H1 (cell line): ENCODE results near the gene PDE8A. TPM values are rescaled to one million over a fixed set of nuclear protein-coding genes. Genes with fewer than 3 reads are reported as not detected.
A peak's percentile ranks its signal among the peaks of the same experiment; 100 is the strongest.

Source experiments
- CTCF ChIA-PET: fragments of 300-600 bp; sonication (Branson Sonifier 250); formaldehyde crosslinking; loops from one replicate; lab custom pipeline; 2021; ENCODE audit not compliant: partially characterized antibody; lab: Charles Lee
- POLR2A ChIA-PET: fragments of 300-600 bp; sonication (Branson Sonifier 250); formaldehyde crosslinking; loops from one replicate; lab custom pipeline; 2021; ENCODE audit warnings: inconsistent platforms; ENCODE audit not compliant: partially characterized antibody; lab: Charles Lee
- DNase-seq, 2 experiments: peaks; one replicate each; pipeline versions ENCODE4 v3.0.0 to v3.0.0-alpha.2; 2010 to 2022; ENCODE audit warnings: low spot score in 2 of 2, low read depth in 1 of 2, mixed read lengths in 1 of 2
- FAIRE-seq: peaks from 2 replicates; lab custom pipeline; 2011; peaks lifted over from hg19 to GRCh38; lab: Jason Lieb, UNC
- H2AFZ ChIP-seq: 2 replicates; pipeline ENCODE4 v1.8.1; 2012; ENCODE audit warnings: low read length, inconsistent platforms
- H2AK5ac ChIP-seq: 2 replicates; pipeline ENCODE4 v1.6.1; 2013; ENCODE audit warnings: low read depth, low read length
- H2BK120ac ChIP-seq: replicated peaks from 2 replicates; pipeline ENCODE3; 2013; ENCODE audit warnings: low read depth, low read length, inconsistent platforms
- H2BK12ac ChIP-seq: 2 replicates; pipeline ENCODE4 v1.6.1; 2013; ENCODE audit warnings: low read depth, low read length
- H2BK15ac ChIP-seq: 2 replicates; pipeline ENCODE4 v1.6.1; 2013; ENCODE audit warnings: low read length
- H2BK20ac ChIP-seq: 2 replicates; pipeline ENCODE4 v1.6.1; 2013; ENCODE audit warnings: low read length
- H2BK5ac ChIP-seq: 2 replicates; pipeline ENCODE4 v1.6.1; 2013; ENCODE audit warnings: low read depth, low read length
- H3K14ac ChIP-seq: 2 replicates; pipeline ENCODE4 v1.6.1; 2013; ENCODE audit warnings: inconsistent platforms; ENCODE audit not compliant: insufficient read length
- H3K18ac ChIP-seq: 2 replicates; pipeline ENCODE4 v1.6.1; 2013; ENCODE audit warnings: low read length; ENCODE audit errors: extremely low read depth
- H3K23ac ChIP-seq: 2 replicates; pipeline ENCODE4 v1.6.1; 2013; ENCODE audit warnings: inconsistent platforms; ENCODE audit not compliant: insufficient read length
- H3K23me2 ChIP-seq: 2 replicates; pipeline ENCODE4 v1.6.1; 2013; ENCODE audit warnings: low read depth, low read length
- H3K27ac ChIP-seq: 2 replicates; pipeline ENCODE4 v1.6.1; 2011; ENCODE audit warnings: low read depth, low read length, inconsistent platforms
- H3K27me3 ChIP-seq, 4 experiments: replicated peaks in 1 of 4; 1 replicate in 1 of 4; 2 replicates in 3 of 4; pipeline versions ENCODE4 v1.6.1 to v1.8.1; 2011 to 2013; ENCODE audit warnings: low read length in 3 of 4, mild to moderate bottlenecking in 3 of 4, inconsistent platforms in 2 of 4, mixed read lengths in 2 of 4, moderate library complexity in 1 of 4; ENCODE audit not compliant: control insufficient read depth in 3 of 4, insufficient read depth in 3 of 4; ENCODE audit errors: extremely low read depth in 1 of 4
- H3K36me3 ChIP-seq, 4 experiments: 2 replicates each; pipeline versions ENCODE4 v1.6.1 to v1.8.1; 2011 to 2013; ENCODE audit warnings: mild to moderate bottlenecking in 4 of 4, low read length in 3 of 4, moderate library complexity in 2 of 4, control low read depth in 1 of 4, inconsistent platforms in 1 of 4; ENCODE audit not compliant: insufficient read depth in 4 of 4, control insufficient read depth in 2 of 4
- H3K4ac ChIP-seq: replicated peaks from 2 replicates; pipeline ENCODE3; 2013; ENCODE audit warnings: low read length, low read depth, mixed read lengths, inconsistent platforms; ENCODE audit not compliant: insufficient read length
- H3K4me1 ChIP-seq, 4 experiments: replicated peaks in 1 of 4; 1 replicate in 1 of 4; 2 replicates in 3 of 4; pipeline versions ENCODE4 v1.6.1 to v1.8.1; 2011 to 2013; ENCODE audit warnings: low read length in 3 of 4, inconsistent platforms in 2 of 4, mixed read lengths in 1 of 4; ENCODE audit not compliant: insufficient read depth in 4 of 4, control insufficient read depth in 3 of 4
- H3K4me2 ChIP-seq, 2 experiments: 2 replicates each; pipeline versions ENCODE4 v1.6.1 to v1.8.1; 2011 to 2013; ENCODE audit warnings: low read depth in 2 of 2, low read length in 2 of 2, control low read depth in 1 of 2, inconsistent platforms in 1 of 2, mild to moderate bottlenecking in 1 of 2; ENCODE audit not compliant: insufficient read depth in 1 of 2
- H3K4me3 ChIP-seq, 4 experiments: fragments of 200-600, 300-600 bp in 1 of 4; sonication (generic), shearing (Covaris generic), sonication (Bioruptor Twin) in 1 of 4; 2 replicates each; pipeline versions ENCODE4 v1.5.1 to v1.8.1; 2011 to 2016; ENCODE audit warnings: low read length in 4 of 4, low read depth in 3 of 4, control low read depth in 2 of 4, inconsistent platforms in 2 of 4, mild to moderate bottlenecking in 2 of 4, mixed read lengths in 1 of 4, moderate library complexity in 1 of 4; ENCODE audit not compliant: insufficient read depth in 2 of 4; ENCODE audit errors: extremely low read depth in 1 of 4
- H3K56ac ChIP-seq: replicated peaks from 2 replicates; pipeline ENCODE3; 2013; ENCODE audit warnings: low read depth, mild to moderate bottlenecking, mixed read lengths, low read length, inconsistent platforms; ENCODE audit not compliant: insufficient read length
- H3K79me1 ChIP-seq: 2 replicates; pipeline ENCODE4 v1.6.1; 2013; ENCODE audit warnings: low read depth, low read length, control low read depth
- H3K79me2 ChIP-seq, 2 experiments: 2 replicates each; pipeline versions ENCODE4 v1.6.1 to v1.8.1; 2012 to 2013; ENCODE audit warnings: low read length in 2 of 2, mild to moderate bottlenecking in 2 of 2, inconsistent platforms in 1 of 2; ENCODE audit not compliant: insufficient read depth in 2 of 2, control insufficient read depth in 1 of 2
- H3K9ac ChIP-seq, 4 experiments: replicated peaks in 1 of 4; 1 replicate in 1 of 4; 2 replicates in 3 of 4; pipeline versions ENCODE4 v1.6.1 to v1.8.1; 2011 to 2013; ENCODE audit warnings: low read depth in 3 of 4, low read length in 3 of 4, control low read depth in 2 of 4, mild to moderate bottlenecking in 2 of 4, moderate library complexity in 2 of 4, inconsistent platforms in 1 of 4; ENCODE audit errors: extremely low read depth in 1 of 4
- H3K9me3 ChIP-seq, 2 experiments: 2 replicates each; pipeline versions ENCODE4 v1.6.1 to v1.8.1; 2012 to 2013; ENCODE audit warnings: mild to moderate bottlenecking in 2 of 2, moderate library complexity in 2 of 2, control low read depth in 1 of 2, inconsistent platforms in 1 of 2, low read depth in 1 of 2, low read length in 1 of 2, mixed read lengths in 1 of 2; ENCODE audit not compliant: insufficient read depth in 2 of 2
- H4K20me1 ChIP-seq, 2 experiments: replicated peaks in 1 of 2; 2 replicates each; pipeline versions ENCODE3 to v1.8.1; 2011 to 2013; ENCODE audit warnings: inconsistent platforms in 2 of 2, low read length in 2 of 2, mild to moderate bottlenecking in 1 of 2; ENCODE audit not compliant: insufficient read depth in 2 of 2, control insufficient read depth in 1 of 2
- H4K5ac ChIP-seq: 2 replicates; pipeline ENCODE4 v1.6.1; 2013; ENCODE audit warnings: low read length, low read depth, mixed read lengths, inconsistent platforms; ENCODE audit not compliant: insufficient read length
- H4K8ac ChIP-seq: 2 replicates; pipeline ENCODE4 v1.8.0; 2013; ENCODE audit warnings: mild to moderate bottlenecking, moderate library complexity, low read length, inconsistent platforms; ENCODE audit not compliant: insufficient read depth; ENCODE audit errors: extremely low read depth
- H4K91ac ChIP-seq: replicated peaks from 2 replicates; pipeline ENCODE3; 2013; ENCODE audit warnings: low read length, mixed read lengths, inconsistent platforms; ENCODE audit not compliant: insufficient read length
- EZH2 ChIP-seq: fragments of 200-600 bp; sonication (generic); IDR thresholded peaks from 2 replicates; pipeline ENCODE4 v1.7.1; 2012; ENCODE audit warnings: low read depth, mild to moderate bottlenecking, moderate library complexity, low read length, inconsistent platforms; ENCODE audit not compliant: severe bottlenecking
- HDAC2 ChIP-seq, 2 experiments: fragments of 300-600 bp in 1 of 2; sonication (generic) in 1 of 2; IDR thresholded peaks; 2 replicates each; pipeline ENCODE4 v1.6.1; 2011 to 2012; ENCODE audit warnings: low read depth in 2 of 2, low read length in 2 of 2, mild to moderate bottlenecking in 2 of 2, moderate library complexity in 2 of 2, borderline replicate concordance in 1 of 2, inconsistent platforms in 1 of 2
- POLR2AphosphoS5 ChIP-seq: IDR thresholded peaks from 2 replicates; pipeline ENCODE4 v1.6.1; 2011; ENCODE audit warnings: low read depth, low read length
- SP4 ChIP-seq: IDR thresholded peaks from 2 replicates; pipeline ENCODE4 v1.6.1; 2012; ENCODE audit warnings: low read length, inconsistent platforms
- TCF12 ChIP-seq: IDR thresholded peaks from 2 replicates; pipeline ENCODE4 v1.6.1; 2011; ENCODE audit warnings: low read depth, mild to moderate bottlenecking, low read length
- TEAD4 ChIP-seq: IDR thresholded peaks from 2 replicates; pipeline ENCODE4 v1.6.1; 2012; ENCODE audit warnings: low read depth, low read length, inconsistent platforms, mixed read lengths
- ZNF274 ChIP-seq: IDR thresholded peaks from 2 replicates; pipeline ENCODE4 v1.7.0; 2012; ENCODE audit warnings: low read length, borderline replicate concordance; ENCODE audit errors: extremely low read depth
- WGBS, 2 experiments: shearing (Covaris generic) in 1 of 2; methylation state at CpG; one replicate each; pipeline versions ENCODE4 v1.1.6 to v1.1.7; 2013 to 2015; ENCODE audit warnings: low lambda C conversion rate in 2 of 2, mixed read lengths in 2 of 2, inconsistent platforms in 1 of 2, low coverage in 1 of 2, missing lambda C conversion rate in 1 of 2; ENCODE audit not compliant: insufficient replicate concordance in 2 of 2, insufficient coverage in 1 of 2, insufficient read length in 1 of 2; ENCODE audit errors: extremely low coverage in 1 of 2, missing lambda C conversion rate in 1 of 2; 5-methylcytosine and 5-hydroxymethylcytosine counted together
- polyA plus RNA-seq, 7 experiments: library from polyadenylated mRNA; depleted of rRNA in 3 of 7; stranded (reverse) in 5 of 7; unstranded in 2 of 7; fragments of >200 nt in 5 of 7; fragments of 200-250 nt in 2 of 7; gene quantifications; 1 replicate in 5 of 7; 2 replicates in 1 of 7; 4 replicates in 1 of 7; pipeline versions ENCODE4 v1.2.1 to v1.2.3, GENCODE V29; 2011 to 2013; ENCODE audit warnings: missing spikeins in 2 of 7, mixed read lengths in 2 of 7
- total RNA-seq: library from RNA; stranded (reverse); fragmentation: NEBNext Ultra II Directional; extraction: Animal tissue kit (Norgen Biotek cat#: 25700); gene quantifications from 2 replicates; pipeline ENCODE4 v1.2.1, GENCODE V29; 2021

The PDE8A gene
- total and polyA plus RNA-seq, 2 of the 8 experiments (the other 6 are each of a cell fraction or from before 2014, with no cell fraction given) = 6.9 to 7.8 TPM

DNA sequence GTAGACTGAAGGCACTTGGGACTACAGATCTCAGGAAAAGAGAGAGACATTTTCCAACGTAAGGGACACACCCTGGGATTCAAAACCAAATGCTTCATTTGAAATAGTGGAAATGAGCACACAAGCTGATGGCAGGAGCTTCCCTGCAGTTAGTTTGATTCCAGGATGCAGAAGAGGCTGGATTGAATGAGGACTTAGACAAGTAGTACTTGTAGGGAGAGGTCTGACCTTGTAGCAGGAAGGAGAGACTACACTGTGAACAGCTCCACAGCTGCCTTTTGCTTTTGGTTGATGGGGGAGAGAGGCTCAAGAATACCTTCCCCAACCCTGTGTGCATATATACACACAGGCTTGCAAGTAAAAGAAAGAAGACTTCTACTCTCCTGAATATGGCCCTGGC is 51.5 kb downstream of the PDE8A start:
- Histone ChIP-seq H4K91ac (no peak overlapping the region), H3K79me2 (no peaks in the 10 kb centered on the region), H3K27me3 (no peaks in the 10 kb centered on the region), H2BK120ac (no peak overlapping the region), H3K9ac (no peak overlapping the region), H3K36me3 (no peaks in the 10 kb centered on the region), H3K4me2 (no peak overlapping the region), H4K8ac (no peak overlapping the region)
- DNase-seq = no peak
- 69% methylated on average over 1 of the region's 1 CpG; no CpG with 5 or more reads in 1 of the 2 experiments for WGBS, 2 experiments
- no peak for FAIRE-seq
- no peak for TF ChIP-seq HDAC2 (IDR thresholded peaks at IDR 0.05; ENCODE audit: borderline replicate concordance in 1 of 2, low read depth in 2 of 2, low read length in 2 of 2)
- TF ChIP-seq TEAD4 = no peak
- no peak for TF ChIP-seq EZH2
- TF ChIP-seq ZNF274 = no peak
- TF ChIP-seq POLR2AphosphoS5 = no peak
- TF ChIP-seq SP4 = no peak
- TF ChIP-seq TCF12 = no peak
- TF ChIP-seq, all 59 proteins: peak for 0
- H3K79me1 ChIP-seq = no peaks in the 10 kb centered on the region
- peaks cover 0 to 12% (median 6%) of the 10 kb centered on the region in 4 experiments; a peak in 4 of 7 replicates for H3K4me1 ChIP-seq
- no peak overlapping the region for H2BK5ac ChIP-seq
- no peaks in the 10 kb centered on the region for H3K23me2 ChIP-seq
- H3K18ac ChIP-seq = peak overlapping the region; percentile 1; the same call in 1 of the 2 replicates
- no peak overlapping the region for H2AK5ac ChIP-seq
- H2BK12ac ChIP-seq = no peak overlapping the region; the same call in 1 of the 2 replicates
- no peak overlapping the region for H3K23ac ChIP-seq
- no peak overlapping the region for H2BK15ac ChIP-seq
- no peak overlapping the region for H2BK20ac ChIP-seq
- H3K4me3 ChIP-seq = no peak overlapping the region
- no peak overlapping the region for H4K5ac ChIP-seq
- no peak overlapping the region for H3K4ac ChIP-seq
- no peak overlapping the region for H3K14ac ChIP-seq
- H4K20me1 ChIP-seq = peaks cover 0 to 2% of the 10 kb centered on the region in 2 experiments
- H3K9me3 ChIP-seq = no peaks in the 10 kb centered on the region
- H2AFZ ChIP-seq = no peak overlapping the region
- ChIA-PET POLR2A (interaction anchor here (0.6 kb wide), 1 partner anchor 93 kb away, joined by 4 read pairs; no protein-coding TSS in a partner anchor), CTCF (interaction anchor here (0.9 to 3.6 kb wide), 3 partner anchors 9 to 30 kb away, joined by 4 to 14 read pairs (median 5); no protein-coding TSS in a partner anchor)
- H3K56ac ChIP-seq = no peak overlapping the region
- no peak overlapping the region for H3K27ac ChIP-seq
